SH-SY5Y (cell line): ENCODE results near the gene SLC22A12.

Source experiments
- GATA2 ChIP-seq: IDR thresholded peaks from 2 replicates; pipeline ENCODE4 v1.6.1; 2011; ENCODE audit warnings: mild to moderate bottlenecking, low read depth, low read length
- GATA3 ChIP-seq: IDR thresholded peaks from 2 replicates; pipeline ENCODE4 v1.6.1; 2011; ENCODE audit warnings: low read depth, mild to moderate bottlenecking, low read length, moderate library complexity

- TF ChIP-seq GATA3 (no peak), GATA2 (no peak)
Observed at GRCh38 chr11:64566042-64566914, 24.7 kb upstream of the SLC22A12 start.
